T-helper 2 cell treated with Interferon-gamma antibody and Interleukin-4, amounts not matched to agents 5 μg/mL and 100 μg/mL, for 36 hours (primary cell): ENCODE results near the gene ANO6.

Experiments used
- DNase-seq: peaks from one replicate; pipeline ENCODE4 v3.0.0; 2021; ENCODE audit warnings: low spot score
- H3K27ac Mint-ChIP-seq: one replicate; pipeline ENCODE4 v1.8.0; 2021; ENCODE audit warnings: mild to moderate bottlenecking, mixed read lengths
- H3K27me3 Mint-ChIP-seq: one replicate; pipeline ENCODE4 v1.8.0; 2021; ENCODE audit warnings: low read depth, mixed read lengths
- H3K36me3 Mint-ChIP-seq: one replicate; pipeline ENCODE4 v1.8.0; 2021; ENCODE audit warnings: low read depth, mixed read lengths
- H3K4me1 Mint-ChIP-seq: one replicate; pipeline ENCODE4 v1.8.0; 2021; ENCODE audit warnings: low read depth, mixed read lengths
- H3K4me3 Mint-ChIP-seq: one replicate; pipeline ENCODE4 v1.8.0; 2022; ENCODE audit warnings: mild to moderate bottlenecking, moderate library complexity, mixed read lengths
- H3K9me3 Mint-ChIP-seq: one replicate; pipeline ENCODE4 v1.8.0; 2021; ENCODE audit warnings: mixed read lengths

Gene ANO6

DNA sequence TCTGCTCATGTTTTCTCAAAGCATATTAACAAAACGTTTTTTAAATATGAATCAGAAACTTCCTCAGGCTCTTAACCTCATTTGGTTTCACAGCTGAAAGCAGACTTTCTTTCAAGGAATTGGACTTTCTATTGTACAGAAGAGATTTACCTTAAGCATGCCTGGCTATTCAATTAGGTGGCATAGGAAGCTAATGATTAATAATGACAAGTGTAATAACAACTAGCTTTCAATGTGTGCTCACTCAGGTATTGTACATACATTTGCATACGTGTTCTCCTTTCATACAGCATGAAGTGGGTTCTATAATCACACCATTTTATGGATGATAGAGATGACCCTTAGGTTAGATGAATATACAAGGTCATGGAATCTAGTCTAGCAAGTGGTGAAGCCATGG is 115.7 kb downstream of the ANO6 start:
- Mint-ChIP-seq H3K4me1 (peaks cover 4% of the 10 kb centered on the region), H3K27me3 (no peaks in the 10 kb centered on the region), H3K27ac (no peak overlapping the region), H3K9me3 (no peaks in the 10 kb centered on the region), H3K4me3 (no peak overlapping the region), H3K36me3 (peaks cover 14% of the 10 kb centered on the region)
- DNase-seq = no peak

DNA sequence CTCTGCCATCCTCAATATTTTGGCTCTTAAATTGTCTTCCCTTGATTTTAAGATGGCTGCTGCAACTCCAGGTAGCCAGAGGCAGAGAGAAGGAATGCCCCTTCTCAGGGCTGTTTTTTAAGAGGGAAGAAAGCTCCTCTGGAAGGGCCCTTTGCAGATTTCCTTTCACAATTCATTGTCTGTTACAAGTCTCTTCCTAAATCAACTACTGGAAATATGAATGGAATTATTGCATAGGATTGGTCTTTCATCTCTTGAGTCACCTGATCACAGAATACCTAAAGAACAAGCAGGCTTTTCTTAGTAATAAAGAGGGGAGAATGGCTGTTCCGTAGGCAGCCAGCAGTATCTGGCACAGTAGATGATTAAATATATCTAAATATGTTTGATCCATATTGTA is 118.5 kb downstream of the ANO6 start:
- Mint-ChIP-seq H3K27ac (no peak overlapping the region), H3K4me3 (no peak overlapping the region), H3K9me3 (no peaks in the 10 kb centered on the region), H3K36me3 (peaks cover 15% of the 10 kb centered on the region), H3K4me1 (peaks cover 1% of the 10 kb centered on the region), H3K27me3 (no peaks in the 10 kb centered on the region)
- no peak for DNase-seq

DNA sequence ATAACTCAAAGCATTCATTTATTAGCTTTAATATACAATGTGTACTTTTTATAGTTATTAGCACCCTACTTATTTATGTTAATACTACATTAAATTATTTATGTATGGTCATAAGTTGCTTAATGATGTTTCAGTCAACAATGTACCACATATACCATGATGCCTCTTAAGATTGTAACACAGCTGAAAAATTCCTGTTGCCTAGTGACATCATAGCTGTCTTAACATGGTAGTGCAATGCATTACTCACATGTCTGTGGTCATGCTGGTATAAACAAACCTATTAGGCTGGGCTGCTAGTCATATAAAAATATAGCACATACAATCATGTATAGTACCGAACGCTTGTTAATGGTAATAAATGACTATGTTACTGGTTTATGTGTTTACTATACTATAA is 120.4 kb downstream of the ANO6 start:
- Mint-ChIP-seq H3K27ac (no peak overlapping the region), H3K4me1 (peaks cover 1% of the 10 kb centered on the region), H3K27me3 (no peaks in the 10 kb centered on the region), H3K9me3 (no peaks in the 10 kb centered on the region), H3K36me3 (peaks cover 15% of the 10 kb centered on the region), H3K4me3 (no peak overlapping the region)
- no peak for DNase-seq

DNA sequence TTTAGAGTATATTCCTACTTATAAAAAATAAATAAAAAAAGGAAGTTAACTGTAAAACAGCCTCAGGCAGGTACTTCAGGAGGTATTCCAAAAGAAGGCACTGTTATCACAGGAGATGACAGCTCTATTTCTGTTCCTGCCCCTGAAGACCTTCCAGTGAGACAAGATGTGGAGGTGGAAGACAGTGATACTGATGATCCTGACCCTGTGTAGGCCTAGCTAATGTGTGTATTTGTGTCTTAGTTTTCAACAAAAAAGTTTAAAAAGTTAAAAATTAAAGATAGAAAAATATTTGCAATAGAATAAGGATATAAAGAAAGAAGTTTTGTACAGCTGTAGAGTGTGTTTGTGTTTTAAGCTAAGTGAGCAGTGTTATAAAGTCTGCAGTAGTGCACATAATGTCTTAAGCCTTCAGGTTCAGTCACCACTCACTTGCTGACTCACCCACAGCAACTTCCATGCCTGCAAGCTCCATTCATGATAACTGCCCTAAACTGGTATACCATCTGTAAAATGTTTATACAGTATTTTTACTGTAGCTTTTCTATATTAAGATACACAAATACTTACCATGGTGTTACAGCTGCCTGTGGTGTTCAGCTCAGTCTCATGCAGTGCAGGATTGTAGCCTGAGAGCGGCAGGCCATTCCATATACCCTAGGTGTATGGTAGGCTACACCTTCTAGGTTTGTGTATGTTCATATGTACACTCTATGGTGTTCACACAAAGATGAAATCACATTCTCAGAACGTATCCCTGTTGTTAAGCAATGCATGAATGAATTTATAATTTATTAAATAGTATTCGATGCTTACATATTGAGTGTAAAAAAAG is 121.1 kb downstream of the ANO6 start:
- H3K4me1 Mint-ChIP-seq = no peaks in the 10 kb centered on the region
- no peaks in the 10 kb centered on the region for H3K27me3 Mint-ChIP-seq
- peaks cover 11% of the 10 kb centered on the region for H3K36me3 Mint-ChIP-seq
- H3K27ac Mint-ChIP-seq = no peak overlapping the region
- H3K9me3 Mint-ChIP-seq = no peaks in the 10 kb centered on the region
- no peak overlapping the region for H3K4me3 Mint-ChIP-seq
- no peak for DNase-seq

DNA sequence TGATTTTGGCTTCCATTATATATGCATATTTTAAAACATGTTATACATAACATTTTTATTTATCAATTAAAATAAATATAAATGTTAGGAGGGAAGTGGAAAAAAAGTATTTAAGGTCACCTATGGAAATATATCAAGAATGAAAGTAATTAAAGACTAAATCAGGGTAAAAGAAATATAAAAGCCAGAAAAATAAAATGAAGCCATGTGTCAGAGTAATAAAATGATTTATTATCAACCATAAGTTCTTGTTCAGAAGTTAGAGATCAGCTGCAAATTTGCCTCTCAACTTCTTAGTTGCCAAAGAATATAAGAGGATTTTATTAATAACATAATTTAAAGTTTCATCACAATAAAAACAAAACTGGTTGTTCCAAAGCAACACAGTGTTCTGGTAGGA is 121.9 kb downstream of the ANO6 start:
- H3K4me1 Mint-ChIP-seq = peaks cover 3% of the 10 kb centered on the region
- no peaks in the 10 kb centered on the region for H3K9me3 Mint-ChIP-seq
- no peaks in the 10 kb centered on the region for H3K27me3 Mint-ChIP-seq
- no peak overlapping the region for H3K4me3 Mint-ChIP-seq
- peaks cover 5% of the 10 kb centered on the region for H3K36me3 Mint-ChIP-seq
- H3K27ac Mint-ChIP-seq = no peak overlapping the region
- no peak for DNase-seq

DNA sequence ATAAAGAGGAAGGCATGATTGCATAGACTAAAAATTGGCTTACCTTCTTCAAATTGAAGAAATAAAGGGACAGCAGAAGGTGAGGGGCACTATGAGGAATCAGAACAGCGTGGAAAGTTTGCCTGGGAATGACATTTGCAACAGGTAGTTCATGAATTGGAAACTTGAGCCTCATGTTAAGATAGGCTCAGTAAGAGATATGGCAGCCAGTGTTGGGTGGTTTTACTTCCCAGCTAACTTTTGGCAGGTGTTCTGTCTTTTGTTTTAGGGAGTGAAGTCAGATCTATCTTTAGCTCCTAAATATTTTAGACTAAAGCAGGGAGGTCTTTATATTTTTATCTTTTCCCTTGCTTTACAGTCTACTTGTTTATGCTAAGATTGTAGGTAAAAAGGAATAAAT is 122.4 kb downstream of the ANO6 start:
- Mint-ChIP-seq H3K36me3 (peaks cover 5% of the 10 kb centered on the region), H3K4me3 (no peak overlapping the region)

DNA sequence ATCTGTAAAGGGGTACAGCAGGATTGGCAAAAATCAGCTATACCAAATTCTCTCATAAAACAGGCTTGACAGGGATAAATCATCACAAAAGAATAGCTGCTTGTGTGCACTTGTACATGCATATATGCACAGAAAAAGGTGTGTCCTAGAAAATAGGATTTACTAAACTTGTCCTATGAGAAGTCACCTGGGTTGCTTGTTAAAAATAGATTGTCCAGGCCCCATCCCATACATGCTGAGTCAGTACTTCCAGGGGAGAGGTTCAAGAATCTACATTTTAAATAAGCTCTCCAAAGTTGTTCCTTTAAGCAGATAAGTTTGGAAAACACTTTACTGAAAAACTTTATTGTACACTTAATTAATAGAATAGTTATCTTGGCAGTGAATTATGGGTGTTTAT is 123.1 kb downstream of the ANO6 start:
- Mint-ChIP-seq H3K4me1 (peaks cover 3% of the 10 kb centered on the region), H3K4me3 (no peak overlapping the region), H3K27ac (no peak overlapping the region), H3K9me3 (no peaks in the 10 kb centered on the region), H3K27me3 (no peaks in the 10 kb centered on the region), H3K36me3 (peaks cover 5% of the 10 kb centered on the region)
- no peak for DNase-seq

More for the DNA sequence above, 122.4 kb downstream of the ANO6 start:
- H3K9me3 Mint-ChIP-seq = no peaks in the 10 kb centered on the region
- no peak overlapping the region for H3K27ac Mint-ChIP-seq
- no peak for DNase-seq
- no peaks in the 10 kb centered on the region for H3K27me3 Mint-ChIP-seq
- H3K4me1 Mint-ChIP-seq = peaks cover 3% of the 10 kb centered on the region

DNA sequence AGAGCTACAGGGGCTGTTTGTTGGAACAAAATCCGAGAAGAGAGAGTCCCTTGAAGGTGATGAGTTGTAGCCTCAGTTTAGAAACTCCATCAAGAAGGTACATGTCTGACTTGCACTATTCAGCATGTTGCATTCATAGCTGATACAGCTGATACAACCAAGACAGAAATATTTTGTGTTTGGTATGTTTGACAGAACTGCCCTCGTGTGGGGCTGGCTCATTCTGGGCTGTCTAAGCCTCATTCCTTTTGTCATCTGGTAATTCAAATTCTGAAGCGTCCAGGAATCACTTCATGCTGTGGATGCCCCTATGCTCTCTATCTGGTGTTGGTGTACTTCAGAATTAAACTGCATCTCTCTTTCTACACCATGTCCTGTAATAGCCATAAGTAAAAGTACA is 126.3 kb downstream of the ANO6 start:
- no peak for DNase-seq
- Mint-ChIP-seq H3K9me3 (no peaks in the 10 kb centered on the region), H3K4me1 (peaks cover 3% of the 10 kb centered on the region), H3K4me3 (no peak overlapping the region), H3K27me3 (no peaks in the 10 kb centered on the region), H3K27ac (no peak overlapping the region), H3K36me3 (peaks cover 6% of the 10 kb centered on the region)

DNA sequence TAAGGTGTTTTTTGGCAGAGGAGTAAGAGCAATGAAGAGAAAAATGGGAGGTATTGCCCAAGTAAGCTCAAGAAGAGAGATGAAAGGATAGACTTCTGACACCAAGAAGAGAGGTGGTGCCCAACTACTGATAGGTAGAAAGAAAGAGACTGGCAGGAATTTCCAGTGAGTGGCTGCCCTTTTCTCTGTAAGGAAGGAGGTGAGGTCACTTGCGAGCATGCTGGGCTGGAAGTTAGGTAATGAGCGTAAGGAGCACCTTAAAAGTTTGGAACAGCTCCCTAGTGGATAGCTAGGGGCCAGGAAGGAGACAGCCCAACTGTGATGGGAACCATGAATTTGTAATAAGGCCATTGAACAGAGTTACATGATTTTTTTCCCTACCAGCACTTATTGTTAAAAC is 127.0 kb downstream of the ANO6 start:
- Mint-ChIP-seq H3K36me3 (peaks cover 6% of the 10 kb centered on the region), H3K27me3 (no peaks in the 10 kb centered on the region), H3K4me3 (no peak overlapping the region), H3K27ac (no peak overlapping the region), H3K4me1 (peaks cover 3% of the 10 kb centered on the region), H3K9me3 (no peaks in the 10 kb centered on the region)
- no peak for DNase-seq

DNA sequence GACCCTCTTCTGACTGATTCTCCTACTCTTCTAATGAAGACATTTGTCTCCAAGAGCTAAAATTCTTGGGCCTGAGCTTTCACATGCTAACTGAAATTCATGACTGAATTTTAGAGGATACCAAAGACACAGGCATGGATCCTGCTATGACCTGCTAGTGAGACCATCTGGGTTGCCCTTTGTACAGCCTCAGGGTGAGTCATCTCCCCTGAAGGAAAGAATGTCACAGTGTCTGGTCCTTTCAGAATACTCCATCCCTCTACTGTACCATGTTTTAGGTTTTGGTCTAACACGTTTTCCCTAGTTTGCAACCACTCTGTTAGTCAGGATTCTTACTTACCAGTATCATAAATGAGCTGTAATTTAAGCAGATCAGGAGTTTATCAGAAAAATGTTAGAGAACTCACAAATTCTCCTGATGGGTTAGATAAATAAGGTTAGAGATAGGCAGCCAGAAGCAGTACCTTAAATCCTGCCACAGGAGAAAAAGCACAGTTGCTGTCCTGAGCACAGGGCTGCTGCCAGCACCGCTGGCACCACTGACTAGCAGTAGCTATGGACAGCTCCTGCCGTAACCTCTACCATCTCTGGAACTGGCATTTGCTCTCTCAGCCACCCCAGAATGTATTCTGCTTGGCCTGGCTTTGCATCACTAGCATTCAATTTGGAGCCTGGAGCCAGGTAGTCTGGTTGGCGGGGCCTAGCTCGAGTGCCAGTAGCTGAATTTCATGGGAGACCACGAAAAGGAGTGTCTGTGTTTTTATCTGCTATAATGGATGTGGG is 127.6 kb downstream of the ANO6 start:
- DNase-seq = no peak

DNA sequence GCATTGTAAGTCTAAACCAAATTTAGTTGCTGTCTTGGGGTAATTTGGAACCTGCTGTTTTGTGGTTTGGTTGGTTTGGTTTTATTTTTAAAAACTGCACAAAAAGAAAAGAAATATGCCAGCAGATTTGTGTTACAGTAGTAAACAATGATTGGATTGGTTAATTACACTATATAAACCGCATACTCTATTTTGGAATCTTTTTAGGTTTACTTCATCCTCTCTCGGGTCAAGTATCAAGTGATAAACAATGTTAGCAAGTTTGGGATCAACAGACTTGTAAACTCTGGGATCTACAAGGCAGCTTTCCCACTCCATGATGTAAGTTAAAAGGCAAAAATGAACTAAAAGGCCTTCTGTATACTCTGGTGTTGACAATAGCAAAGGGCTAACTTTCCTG is 132.4 kb downstream of the ANO6 start:
- no peaks in the 10 kb centered on the region for H3K9me3 Mint-ChIP-seq
- H3K27ac Mint-ChIP-seq = no peak overlapping the region
- no peaks in the 10 kb centered on the region for H3K27me3 Mint-ChIP-seq
- no peak overlapping the region for H3K4me3 Mint-ChIP-seq
- peaks cover 40% of the 10 kb centered on the region for H3K36me3 Mint-ChIP-seq
- no peaks in the 10 kb centered on the region for H3K4me1 Mint-ChIP-seq
- no peak for DNase-seq

More for the DNA sequence above, 127.6 kb downstream of the ANO6 start:
- H3K4me3 Mint-ChIP-seq = no peak overlapping the region
- no peak overlapping the region for H3K27ac Mint-ChIP-seq
- no peaks in the 10 kb centered on the region for H3K27me3 Mint-ChIP-seq
- peaks cover 12% of the 10 kb centered on the region for H3K36me3 Mint-ChIP-seq
- peaks cover 3% of the 10 kb centered on the region for H3K4me1 Mint-ChIP-seq
- H3K9me3 Mint-ChIP-seq = no peaks in the 10 kb centered on the region

DNA sequence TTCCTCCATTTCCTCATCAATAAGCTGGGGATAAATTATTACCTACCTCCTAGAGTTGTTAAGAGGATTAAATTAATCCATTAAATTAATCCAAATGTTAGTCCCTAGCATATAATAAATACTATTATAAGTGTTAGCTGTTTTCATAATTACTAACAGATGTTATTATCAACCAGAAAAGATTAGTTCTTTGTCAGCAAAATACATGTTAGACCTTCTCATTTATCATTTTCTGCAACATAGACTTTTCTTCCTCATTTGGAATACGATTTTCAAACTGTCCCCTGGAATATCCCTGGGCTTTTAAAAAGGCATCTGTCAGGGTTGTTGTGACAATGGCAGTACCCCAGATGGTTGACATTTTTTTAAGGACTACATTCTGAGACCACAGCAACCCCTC is 133.1 kb downstream of the ANO6 start:
- Mint-ChIP-seq H3K9me3 (no peaks in the 10 kb centered on the region), H3K27ac (no peak overlapping the region), H3K4me1 (peaks cover 4% of the 10 kb centered on the region), H3K27me3 (no peaks in the 10 kb centered on the region), H3K4me3 (no peak overlapping the region), H3K36me3 (peaks cover 41% of the 10 kb centered on the region)
- DNase-seq = no peak

DNA sequence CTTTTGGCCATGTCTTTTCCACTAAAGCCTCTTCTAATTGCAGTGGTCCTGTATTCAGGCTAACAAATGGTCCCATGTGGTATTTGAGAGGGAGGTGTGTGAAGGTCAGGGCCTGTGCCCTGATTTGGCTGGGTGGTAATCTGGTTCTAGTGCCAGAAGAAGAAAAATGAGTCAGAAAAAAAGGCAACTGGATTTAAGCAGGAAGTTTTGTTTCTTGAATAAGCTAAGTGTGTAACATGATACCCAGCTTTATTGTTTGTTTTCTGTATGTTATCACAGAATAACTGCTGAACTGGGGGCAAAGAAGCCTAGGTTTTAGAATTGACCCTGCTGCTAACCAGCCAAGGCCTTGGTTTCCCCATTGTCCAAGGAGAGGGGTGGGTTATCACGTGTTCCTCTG is 134.0 kb downstream of the ANO6 start:
- Mint-ChIP-seq H3K9me3 (no peaks in the 10 kb centered on the region), H3K4me1 (peaks cover 10% of the 10 kb centered on the region), H3K36me3 (peaks cover 46% of the 10 kb centered on the region), H3K27ac (no peak overlapping the region), H3K27me3 (no peaks in the 10 kb centered on the region), H3K4me3 (no peak overlapping the region)
- DNase-seq = no peak

DNA sequence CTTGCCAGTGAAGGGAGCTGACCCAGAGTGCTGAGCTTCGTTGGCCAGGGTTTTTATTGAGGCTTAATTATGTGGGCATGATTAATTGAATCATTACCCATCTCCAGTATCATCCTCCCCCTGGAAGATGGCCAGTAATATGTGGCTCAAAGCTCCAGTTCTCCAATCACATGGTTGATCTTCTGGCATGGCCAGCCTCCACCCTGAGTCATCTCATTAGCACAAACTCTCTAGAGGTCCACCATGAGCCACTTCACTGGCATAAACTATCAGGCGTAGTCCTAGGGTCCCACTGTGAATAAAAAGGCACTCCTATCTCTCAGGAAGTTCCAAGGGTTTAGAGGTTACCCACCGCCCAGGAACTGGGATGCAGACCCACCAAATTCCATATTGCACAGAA is 135.0 kb downstream of the ANO6 start:
- no peak for DNase-seq
- peaks cover 46% of the 10 kb centered on the region for H3K36me3 Mint-ChIP-seq
- H3K27me3 Mint-ChIP-seq = no peaks in the 10 kb centered on the region
- peaks cover 10% of the 10 kb centered on the region for H3K4me1 Mint-ChIP-seq
- no peaks in the 10 kb centered on the region for H3K9me3 Mint-ChIP-seq
- H3K4me3 Mint-ChIP-seq = no peak overlapping the region
- no peak overlapping the region for H3K27ac Mint-ChIP-seq
